H54 (cell line): Measurements from ENCODE around the gene BRAT1.

Source experiments
- DNase-seq: peaks from one replicate; pipeline ENCODE4 v3.0.0; 2011; ENCODE audit warnings: low spot score, mixed read lengths; ENCODE audit not compliant: insufficient read length
- FAIRE-seq: peaks from 3 replicates; lab custom pipeline; 2011; peaks lifted over from hg19 to GRCh38; lab: Jason Lieb, UNC
- POLR2A ChIP-seq: IDR thresholded peaks from 2 replicates; pipeline ENCODE4 v1.6.1; 2011; ENCODE audit warnings: low read depth, mild to moderate bottlenecking, low read length

Gene BRAT1

DNA sequence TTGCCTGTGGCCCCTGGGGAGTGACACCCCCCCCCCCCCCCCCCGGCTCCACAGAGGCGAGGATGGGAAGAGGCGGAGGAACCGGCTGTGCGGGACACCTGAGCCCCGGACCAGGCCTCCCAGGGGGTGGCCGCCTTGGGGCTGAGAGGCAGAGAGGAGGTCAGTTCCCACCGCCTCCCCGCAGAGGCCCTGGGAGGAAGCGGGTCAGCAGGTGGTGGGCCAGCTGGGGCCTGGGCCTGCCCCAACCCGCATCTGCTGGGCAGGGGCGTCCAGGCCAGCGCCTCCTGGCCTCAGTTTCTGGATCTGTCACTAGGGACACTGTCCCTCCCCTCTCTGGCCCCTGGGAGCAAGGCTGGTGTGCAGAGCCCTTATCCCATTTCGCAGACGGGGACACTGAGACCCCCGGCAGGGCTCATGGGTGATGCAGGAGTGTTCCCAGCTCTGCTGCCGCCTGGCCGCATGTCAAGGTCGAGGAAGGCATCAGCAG lies 50.4 kb downstream of the BRAT1 start:
- DNase-seq (no peak), FAIRE-seq (no peak)
- TF ChIP-seq POLR2A, result no peak

GRCh38 chr7:2504128-2504888 lies 51.0 kb downstream of the BRAT1 start:
- no peak for DNase-seq
- TF ChIP-seq POLR2A, result no peak
- FAIRE-seq, result no peak

DNA sequence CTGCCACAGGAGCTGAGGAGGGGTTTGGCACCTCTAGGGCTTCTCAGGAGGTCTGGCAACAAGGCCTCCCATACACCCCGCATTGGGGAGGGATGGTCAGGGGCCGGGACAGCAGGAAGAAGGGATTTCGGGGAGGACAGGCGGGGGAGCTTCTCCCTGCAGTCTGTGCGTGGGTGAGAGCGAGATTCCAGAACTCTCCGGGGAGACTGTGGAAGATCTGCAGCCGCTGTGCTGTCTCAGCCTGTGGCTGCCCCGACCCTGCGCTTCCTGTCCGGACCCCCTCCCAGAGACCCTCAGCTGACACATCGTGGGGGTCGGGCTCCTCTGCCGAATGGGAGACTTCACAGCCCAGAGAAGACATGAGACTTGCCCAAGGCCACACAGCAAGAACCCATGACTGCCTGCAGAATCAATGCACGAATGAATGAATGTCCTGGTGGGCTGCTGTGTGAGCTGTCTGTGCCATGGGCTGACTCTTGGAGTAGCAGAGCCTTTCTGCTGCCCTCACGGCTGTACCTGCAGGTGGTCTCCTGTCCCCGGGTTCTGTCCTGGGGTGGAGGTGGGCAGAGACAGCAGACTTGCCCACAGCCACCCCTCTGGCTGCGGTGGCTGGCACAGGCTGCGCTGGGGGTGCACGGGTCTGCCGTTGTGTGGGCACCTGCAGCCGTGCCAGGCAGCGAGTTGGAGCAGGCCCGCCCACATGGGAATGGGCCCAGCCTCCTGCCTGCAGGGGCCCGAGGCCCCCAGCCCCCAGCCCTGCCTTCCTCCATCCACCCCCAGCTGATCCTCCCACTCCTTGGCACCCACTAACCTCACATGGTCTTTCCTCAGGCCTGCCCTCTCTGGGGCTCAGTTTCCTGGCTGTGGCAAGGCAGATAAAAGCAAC lies 52.0 kb downstream of the BRAT1 start:
- TF ChIP-seq POLR2A, result no peak
- DNase-seq (no peak), FAIRE-seq (no peak)

DNA sequence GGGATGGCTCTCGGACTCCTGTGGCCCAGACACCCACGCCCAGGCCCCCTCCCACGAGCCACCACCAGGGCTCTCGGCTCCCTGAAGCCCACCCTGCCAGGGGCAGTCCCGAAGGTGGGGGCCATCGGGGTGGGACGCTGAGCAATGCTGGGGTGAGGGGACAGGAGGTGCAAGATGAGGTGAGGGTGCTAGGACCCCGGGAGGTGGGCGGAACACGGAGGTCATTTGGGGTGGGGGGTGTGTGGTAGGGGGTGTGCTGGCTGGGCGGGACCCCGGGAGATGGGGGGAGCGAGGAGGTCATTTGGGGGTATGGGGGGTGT lies 52.7 kb downstream of the BRAT1 start:
- FAIRE-seq (no peak), DNase-seq (no peak)
- no peak for TF ChIP-seq POLR2A

- FAIRE-seq, result no peak
- no peak for TF ChIP-seq POLR2A
- no peak for DNase-seq
Measured at GRCh38 chr7:2501947-2502646, 53.2 kb downstream of the BRAT1 start.

DNA sequence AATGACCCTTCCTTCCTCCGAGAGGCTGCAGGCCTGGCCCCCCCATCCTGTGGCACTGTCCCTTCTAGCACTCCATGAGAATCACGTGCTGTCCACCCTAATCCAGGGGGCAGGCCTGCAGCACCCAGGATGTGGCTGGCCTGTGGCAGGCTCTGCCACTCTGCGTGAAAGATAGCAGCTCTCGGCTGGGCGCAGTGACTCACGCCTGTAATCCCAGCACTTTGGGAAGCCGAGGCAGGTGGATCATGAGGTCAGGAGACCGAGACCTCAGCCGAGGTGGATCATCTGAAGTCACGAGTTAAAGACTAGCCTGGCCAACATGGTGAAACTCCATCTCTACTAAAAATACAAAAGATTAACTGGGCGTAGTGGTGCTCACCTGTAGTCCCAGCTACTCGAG lies 54.6 kb downstream of the BRAT1 start:
- no peak for DNase-seq
- no peak for FAIRE-seq
- TF ChIP-seq POLR2A, result no peak

GRCh38 chr7:2499719-2500430 lies 55.4 kb downstream of the BRAT1 start:
- DNase-seq (no peak), FAIRE-seq (no peak)
- TF ChIP-seq POLR2A, result no peak

GRCh38 chr7:2499181-2499580 lies 56.1 kb downstream of the BRAT1 start:
- DNase-seq, result no peak
- FAIRE-seq, result no peak
- TF ChIP-seq POLR2A, result no peak

GRCh38 chr7:2498708-2499107 lies 56.6 kb downstream of the BRAT1 start:
- FAIRE-seq (no peak), DNase-seq (no peak)
- TF ChIP-seq POLR2A, result no peak

DNA sequence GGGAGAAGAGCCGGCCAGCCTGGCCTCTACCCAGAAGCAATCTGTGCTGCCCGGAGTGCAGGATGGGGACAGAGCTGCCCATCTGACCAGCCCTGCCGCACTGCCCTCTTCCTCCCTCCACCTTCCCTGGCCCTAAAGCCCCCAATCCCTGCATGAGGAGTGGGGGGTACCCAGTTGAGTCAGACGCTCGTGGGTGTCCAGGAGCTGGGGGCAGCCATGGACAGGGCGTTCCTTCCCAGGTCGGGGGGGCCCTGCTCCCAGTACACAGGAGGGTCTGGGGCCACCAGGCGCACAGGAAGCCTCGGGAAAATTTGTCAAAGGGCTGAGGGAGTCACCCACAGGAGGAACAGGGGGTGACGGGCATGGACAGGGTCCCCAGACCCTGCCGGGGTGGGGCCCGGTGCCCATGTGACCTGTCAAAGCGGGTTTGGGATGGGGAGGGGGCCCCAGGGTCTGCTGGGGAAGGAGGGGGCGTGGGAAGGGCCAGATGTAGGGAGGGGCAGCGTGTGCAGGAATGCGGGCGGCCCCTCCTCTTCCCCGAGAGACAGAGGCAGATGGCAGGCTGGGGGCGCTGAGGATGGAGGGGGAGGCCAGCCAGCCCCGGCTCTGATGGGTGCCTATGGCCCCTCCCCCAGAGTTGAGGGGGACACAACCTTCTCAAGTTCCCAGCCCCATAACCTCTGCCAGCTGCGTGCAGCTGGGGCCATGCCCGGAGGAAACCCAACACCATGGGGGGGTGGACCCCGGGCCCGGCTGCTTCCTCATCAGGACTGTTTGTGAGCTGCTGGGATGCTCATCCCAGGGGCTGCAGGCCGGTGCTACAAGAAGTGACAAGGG lies 57.6 kb downstream of the BRAT1 start:
- TF ChIP-seq POLR2A, result no peak
- FAIRE-seq, result no peak
- DNase-seq, result no peak

DNA sequence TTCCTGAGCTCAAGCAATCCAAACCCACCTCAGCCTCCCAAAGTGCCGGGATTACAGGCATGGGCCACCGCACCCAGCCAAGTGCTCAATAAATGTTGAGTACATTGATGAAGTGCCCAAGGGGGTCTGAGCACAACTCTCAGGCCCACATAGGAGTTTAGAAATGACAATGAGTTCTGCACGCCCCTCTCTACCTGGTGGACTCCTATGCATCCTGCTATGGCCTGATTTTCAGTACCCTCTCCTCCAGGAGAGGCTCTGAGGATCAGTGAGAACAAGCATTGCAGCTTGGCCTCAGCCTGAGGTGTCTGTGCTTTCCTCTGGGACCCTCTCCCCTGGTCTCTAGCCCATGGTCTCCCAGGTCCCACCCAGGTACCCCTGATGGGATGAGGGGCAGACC lies 58.3 kb downstream of the BRAT1 start:
- FAIRE-seq (no peak), DNase-seq (no peak)
- no peak for TF ChIP-seq POLR2A

GRCh38 chr7:2496375-2496774 lies 58.9 kb downstream of the BRAT1 start:
- TF ChIP-seq POLR2A, result no peak
- FAIRE-seq (no peak), DNase-seq (no peak)
